ENCODE results near the gene SMARCC1.

GRCh38 chr3:47688488-47688887, 93.2 kb downstream of the SMARCC1 start:
- TF ChIP-seq CTCF (IDR thresholded peaks at IDR 0.05) (no peak), POLR2AphosphoS5 (IDR thresholded peaks at IDR 0.05) (no peak)
